Esophagus muscularis mucosa (tissue), 4 donors: ENCODE data around the gene RAMP1. TPM values are rescaled to one million over a fixed set of nuclear protein-coding genes. Genes with fewer than 3 reads are reported as not detected.

Experiments
- DNase-seq: peaks from one replicate; pipeline ENCODE4 v3.0.0-alpha.2; 2017; ENCODE audit errors: extremely low spot score
- H3K27ac ChIP-seq, 4 donors: fragments of 200-600 bp; sonication (generic); replicated peaks in 1 of 4; 1 replicate in 3 of 4; 2 replicates in 1 of 4; pipeline ENCODE4 v1.5.1; 2016 to 2019; ENCODE audit warnings: mild to moderate bottlenecking in 1 of 4
- H3K27me3 ChIP-seq, 4 donors: fragments of 200-600 bp; sonication (generic); one replicate each; pipeline versions ENCODE4 v1.5.1 to v1.6.0; 2016 to 2019
- H3K36me3 ChIP-seq, 4 donors: fragments of 200-600 bp; sonication (generic); one replicate each; pipeline ENCODE4 v1.5.1; 2016 to 2019
- H3K4me1 ChIP-seq, 4 donors: fragments of 200-600 bp; sonication (generic); one replicate each; pipeline ENCODE4 v1.5.1; 2016 to 2019
- H3K4me3 ChIP-seq, 4 donors: fragments of 200-600 bp; sonication (generic); 1 replicate in 2 of 4; 2 replicates in 2 of 4; pipeline ENCODE4 v1.5.1; 2016 to 2019; ENCODE audit warnings: mild to moderate bottlenecking in 4 of 4, moderate library complexity in 1 of 4
- H3K9me3 ChIP-seq, 4 donors: fragments of 200-600 bp; sonication (generic); 1 replicate in 3 of 4; 2 replicates in 1 of 4; pipeline ENCODE4 v1.5.1; 2016 to 2019
- CTCF ChIP-seq, 3 experiments: fragments of 200-600 bp in 2 of 3; fragments of 450-650 bp in 1 of 3; sonication (generic) in 2 of 3; IDR thresholded peaks; one replicate each; pipeline ENCODE4 v1.5.1; 2017 to 2019; ENCODE audit warnings: antibody characterized with exemption in 3 of 3, mild to moderate bottlenecking in 2 of 3, moderate library complexity in 1 of 3
- EP300 ChIP-seq: sonication (generic); formaldehyde crosslinking; IDR thresholded peaks from one replicate; pipeline ENCODE4 v1.6.1; 2017; ENCODE audit warnings: antibody characterized with exemption
- POLR2A ChIP-seq: fragments of 450-650 bp; IDR thresholded peaks from one replicate; pipeline ENCODE4 v1.6.1; 2017; ENCODE audit warnings: antibody characterized with exemption, moderate library complexity, mild to moderate bottlenecking, low read depth
- POLR2AphosphoS5 ChIP-seq, 2 donors: sonication (generic); formaldehyde crosslinking; IDR thresholded peaks; one replicate each; pipeline ENCODE4 v1.6.1; 2017; ENCODE audit warnings: antibody characterized with exemption in 2 of 2
- WGBS: methylation state at CpG from one replicate; pipeline ENCODE4 v1.1.5; 2018; 5-methylcytosine and 5-hydroxymethylcytosine counted together
- intact Hi-C: fragments of 100-400 bp; cut with DNase I; formaldehyde crosslinking; loops from one replicate; pipeline ENCODE4 v1.15.1; 2023
- total RNA-seq, 4 donors: library from RNA; depleted of rRNA; stranded (reverse); fragments of >200 nt; gene quantifications; one replicate each; pipeline versions ENCODE4 v1.1.0 to v1.2.1, GENCODE V29; 2016

RAMP1 gene
- total RNA-seq, 4 donors from 2014 or later, result 172 to 287 (median 231) TPM

- no peaks in the 10 kb centered on the region for H3K9me3 ChIP-seq
- no peak for DNase-seq
- H3K4me1 ChIP-seq, result peaks cover 51 to 83% (median 75%) of the 10 kb centered on the region in 4 donors
- 89% methylated on average over 13 of the region's 15 CpGs for WGBS
- H3K27me3 ChIP-seq, result no peaks in the 10 kb centered on the region
- peak overlapping the region; percentile 91 to 97 (median 95) for H3K27ac ChIP-seq
- H3K36me3 ChIP-seq, result no peaks in the 10 kb centered on the region
- TF ChIP-seq EP300 (no peak), POLR2A (no peak), CTCF (IDR thresholded peaks at IDR 0.05) (no peak), POLR2AphosphoS5 (IDR thresholded peaks at IDR 0.05) (no peak)
- H3K4me3 ChIP-seq, result no peak overlapping the region
- intact Hi-C loops, result no loop called here
Measured at GRCh38 chr2:237894396-237894979, 35.1 kb downstream of the RAMP1 start.

GRCh38 chr2:237894986-237895543 is 35.6 kb downstream of the RAMP1 start:
- peak overlapping the region; percentile 91 to 97 (median 95) for H3K27ac ChIP-seq
- no peaks in the 10 kb centered on the region for H3K9me3 ChIP-seq
- no peaks in the 10 kb centered on the region for H3K36me3 ChIP-seq
- no peak overlapping the region for H3K4me3 ChIP-seq
- no peaks in the 10 kb centered on the region for H3K27me3 ChIP-seq
- peaks cover 51 to 84% (median 76%) of the 10 kb centered on the region in 4 donors for H3K4me1 ChIP-seq
- no peak for TF ChIP-seq POLR2AphosphoS5 (IDR thresholded peaks at IDR 0.05)
- no peak for TF ChIP-seq CTCF (IDR thresholded peaks at IDR 0.05)
- no peak for TF ChIP-seq EP300
- no peak for TF ChIP-seq POLR2A
- 84% methylated on average over 9 of the region's 12 CpGs for WGBS
- DNase-seq, result no peak
- intact Hi-C loops, result loop anchor here (5.0 kb wide), 1 partner anchor 33 kb away; no protein-coding TSS in a partner anchor

GRCh38 chr2:237895544-237896506 is 36.4 kb downstream of the RAMP1 start:
- no peaks in the 10 kb centered on the region for H3K9me3 ChIP-seq
- H3K4me3 ChIP-seq, result no peak overlapping the region
- intact Hi-C loops, result loop anchor here (5.0 kb wide), 1 partner anchor 34 kb away; no protein-coding TSS in a partner anchor
- H3K4me1 ChIP-seq, result peaks cover 51 to 87% (median 78%) of the 10 kb centered on the region in 4 donors
- peak overlapping the region; percentile 91 to 97 (median 95) for H3K27ac ChIP-seq
- WGBS, result 68% methylated on average over 16 of the region's 27 CpGs
- DNase-seq, result no peak
- TF ChIP-seq POLR2AphosphoS5 (IDR thresholded peaks at IDR 0.05), result peak; percentile 81 to 84
- TF ChIP-seq EP300, result peak; percentile 65
- peak; percentile 2 for TF ChIP-seq POLR2A
- no peak for TF ChIP-seq CTCF (IDR thresholded peaks at IDR 0.05)
- no peaks in the 10 kb centered on the region for H3K36me3 ChIP-seq
- H3K27me3 ChIP-seq, result no peaks in the 10 kb centered on the region

GRCh38 chr2:237896507-237896892 is 37.1 kb downstream of the RAMP1 start:
- TF ChIP-seq CTCF (IDR thresholded peaks at IDR 0.05) (no peak), EP300 (no peak), POLR2A (no peak), POLR2AphosphoS5 (IDR thresholded peaks at IDR 0.05) (no peak)
- Histone ChIP-seq H3K4me3 (no peak overlapping the region), H3K9me3 (no peaks in the 10 kb centered on the region), H3K27ac (peak overlapping the region; percentile 91 to 97 (median 95)), H3K4me1 (peaks cover 51 to 94% (median 82%) of the 10 kb centered on the region in 4 donors), H3K36me3 (no peaks in the 10 kb centered on the region), H3K27me3 (no peaks in the 10 kb centered on the region)
- DNase-seq, result no peak
- intact Hi-C loops, result loop anchor here (5.0 kb wide), 1 partner anchor 34 kb away; no protein-coding TSS in a partner anchor
- WGBS, result 60% methylated on average over 5 of the region's 7 CpGs
